Head of caudate nucleus (tissue), 42 donors: Measurements from ENCODE around the gene KIF9.
"Not testable (repeated sequence)": the region's sequence is repeated elsewhere in the genome, so short reads cannot be mapped to it uniquely, and the experiment has no call there.

Experiments used
- DNase-seq, 42 donors: peaks; one replicate each; pipeline versions ENCODE4 v3.0.0 to v3.0.0-alpha.2; 2020 to 2021; ENCODE audit warnings: mixed read lengths in 7 of 42
- intact Hi-C: fragments of 100-400 bp; cut with DNase I; formaldehyde crosslinking; loops from one replicate; pipeline ENCODE4 v1.15.0; 2022

KIF9 gene

DNA sequence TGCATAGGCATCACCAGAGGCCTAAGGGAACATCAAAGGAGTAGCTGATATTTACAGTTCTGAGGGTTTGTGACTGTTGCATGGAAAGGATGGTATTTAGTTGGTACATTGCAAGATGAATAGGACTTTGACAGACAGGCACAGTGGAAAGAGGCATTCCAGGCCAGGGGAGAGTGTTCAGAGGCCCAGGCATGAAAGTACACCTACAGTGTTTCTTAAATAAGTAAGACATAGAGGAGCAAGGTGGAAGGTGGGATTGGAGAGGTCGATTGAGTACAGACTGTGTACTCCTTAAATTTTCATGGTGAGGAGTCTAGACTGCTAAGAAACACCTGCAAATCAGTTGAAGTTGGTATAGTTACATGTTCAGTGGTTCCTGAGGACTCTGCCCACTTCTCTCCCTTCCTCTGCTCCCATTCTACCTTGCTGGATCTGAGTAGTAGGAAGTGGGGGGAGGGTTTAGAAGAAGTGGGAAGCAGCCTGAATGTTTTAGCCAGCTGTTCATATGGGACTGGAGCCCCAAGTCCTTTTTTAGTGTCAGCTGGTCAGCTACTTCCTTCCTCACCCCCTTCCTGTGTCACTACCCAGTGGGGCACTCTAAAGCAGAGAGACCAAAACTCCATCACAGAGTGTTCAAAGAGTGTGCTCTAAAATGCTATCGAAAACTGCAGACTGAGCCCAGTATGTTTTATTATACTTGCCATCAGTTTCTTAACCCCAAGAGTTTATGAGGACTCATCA lies 14.1 kb upstream of the KIF9 start:
- intact Hi-C loops, result no loop called here
- DNase-seq, result peak in 4 of 42 donors; percentile 15 to 36 (median 18)

DNA sequence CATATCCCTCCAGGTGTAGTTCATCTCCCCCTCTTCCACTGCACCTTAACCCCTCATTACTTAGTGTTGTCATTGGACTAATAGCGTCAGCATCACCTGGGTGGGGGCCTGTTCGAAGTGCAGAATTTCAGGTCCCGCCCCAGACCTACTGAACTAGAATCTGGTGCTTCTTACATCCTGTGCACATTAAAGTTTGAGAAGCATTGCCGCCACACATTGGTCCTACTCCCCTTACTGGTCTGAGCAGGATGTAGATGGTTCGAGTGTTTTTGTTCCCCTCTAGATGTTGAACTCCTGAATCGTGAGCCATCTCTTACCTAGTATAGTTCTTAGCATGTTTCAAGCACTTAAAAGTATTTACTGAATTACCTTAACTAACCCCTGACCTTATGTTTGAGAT lies 13.4 kb upstream of the KIF9 start:
- intact Hi-C loops, result no loop called here
- DNase-seq, result peak in 1 of 42 donors; percentile 10

DNA sequence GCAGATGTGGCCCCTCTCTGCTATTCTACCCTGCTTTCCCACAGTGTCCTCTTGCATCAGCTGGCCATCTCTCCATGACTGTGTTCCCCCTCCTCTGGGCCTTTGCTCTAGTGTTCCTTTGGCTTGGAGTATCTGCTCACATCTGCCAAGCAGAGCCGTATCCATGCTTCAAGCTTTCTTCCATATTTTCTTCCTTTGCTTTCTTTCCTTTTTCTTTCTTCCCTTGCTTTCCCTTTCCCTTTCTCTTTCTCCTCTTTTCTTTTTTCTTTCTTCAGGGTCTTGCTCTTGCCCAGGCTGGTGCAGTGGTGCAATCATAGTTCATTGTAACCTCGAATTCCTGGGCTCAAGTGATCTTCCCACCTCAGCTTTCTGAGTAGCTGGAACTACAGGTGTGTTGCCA lies 12.7 kb upstream of the KIF9 start:
- DNase-seq, result peak in 1 of 42 donors; percentile 17
- intact Hi-C loops, result no loop called here

DNA sequence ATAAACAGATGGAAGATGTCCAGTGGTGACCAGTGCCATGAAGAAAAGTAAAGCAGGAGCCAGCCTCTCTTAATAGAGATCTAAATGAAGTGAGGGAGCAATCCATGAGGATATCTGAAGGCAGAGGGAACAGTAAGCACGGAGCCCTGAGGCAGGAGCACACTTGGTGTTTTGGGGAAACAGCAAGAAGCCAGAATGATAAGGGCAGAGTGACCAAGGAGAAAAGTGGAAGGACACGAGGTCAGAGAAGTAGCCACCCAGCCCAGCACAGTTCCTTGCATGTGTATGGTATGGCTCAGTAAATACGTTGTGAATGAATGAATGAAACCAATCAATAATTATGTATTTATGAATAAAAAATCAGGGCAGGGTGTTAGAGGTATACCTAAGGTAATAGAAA lies 11.8 kb upstream of the KIF9 start:
- intact Hi-C loops, result no loop called here
- DNase-seq, result peak in 1 of 42 donors; percentile 28

DNA sequence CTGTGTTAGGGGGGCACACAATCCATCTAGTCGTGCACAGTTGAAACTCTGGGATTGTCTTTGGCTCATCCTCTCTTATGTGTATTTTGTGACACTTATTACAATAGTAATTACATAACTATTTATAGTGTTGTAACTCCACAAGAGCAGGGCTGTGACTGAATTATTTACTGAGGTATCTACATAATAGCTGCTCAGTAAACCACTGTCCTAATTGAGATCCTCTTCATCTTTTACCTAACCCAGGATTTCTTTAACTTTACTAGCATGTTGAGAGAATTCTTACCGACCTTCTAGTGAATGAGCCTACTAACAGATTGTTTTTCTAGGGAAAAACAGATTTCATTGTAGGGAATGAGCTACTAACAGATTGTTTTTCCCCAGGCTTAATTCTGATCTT lies 11.2 kb upstream of the KIF9 start:
- intact Hi-C loops, result no loop called here

DNA sequence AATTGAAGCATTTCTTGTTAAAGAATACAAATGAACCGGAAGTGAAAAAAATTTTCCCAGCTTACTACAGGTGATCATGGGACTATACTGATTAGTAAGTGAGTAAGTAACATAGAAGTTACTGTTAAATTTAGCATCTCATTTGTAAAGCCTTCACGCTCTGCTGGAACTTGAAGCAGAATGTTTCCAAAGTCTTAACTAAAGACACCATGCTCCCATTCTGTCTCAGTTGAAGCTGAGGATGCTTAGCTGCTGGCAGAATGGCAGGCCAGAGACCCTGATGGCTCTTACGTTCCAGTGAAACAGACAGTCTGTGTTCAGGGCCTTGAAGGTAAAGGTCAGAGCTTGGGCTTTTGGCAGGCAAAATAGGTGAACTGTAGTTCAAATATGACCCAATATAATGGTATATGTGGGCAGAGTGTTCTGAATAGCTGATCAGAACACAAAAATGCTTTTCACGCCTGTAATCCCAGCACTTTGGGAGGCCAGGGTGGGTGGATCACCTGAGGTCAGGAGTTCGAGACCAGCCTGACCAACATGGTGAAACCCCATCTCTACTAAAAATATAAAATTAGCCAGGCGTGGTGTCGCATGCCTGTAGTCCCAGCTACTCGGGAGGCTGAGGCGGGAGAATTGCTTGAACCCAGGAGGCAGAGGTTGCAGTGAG lies 9.3 kb upstream of the KIF9 start:
- DNase-seq, intact Hi-C loops: not testable (repeated sequence)

More for the DNA sequence above, 11.2 kb upstream of the KIF9 start:
- no peak for DNase-seq

DNA sequence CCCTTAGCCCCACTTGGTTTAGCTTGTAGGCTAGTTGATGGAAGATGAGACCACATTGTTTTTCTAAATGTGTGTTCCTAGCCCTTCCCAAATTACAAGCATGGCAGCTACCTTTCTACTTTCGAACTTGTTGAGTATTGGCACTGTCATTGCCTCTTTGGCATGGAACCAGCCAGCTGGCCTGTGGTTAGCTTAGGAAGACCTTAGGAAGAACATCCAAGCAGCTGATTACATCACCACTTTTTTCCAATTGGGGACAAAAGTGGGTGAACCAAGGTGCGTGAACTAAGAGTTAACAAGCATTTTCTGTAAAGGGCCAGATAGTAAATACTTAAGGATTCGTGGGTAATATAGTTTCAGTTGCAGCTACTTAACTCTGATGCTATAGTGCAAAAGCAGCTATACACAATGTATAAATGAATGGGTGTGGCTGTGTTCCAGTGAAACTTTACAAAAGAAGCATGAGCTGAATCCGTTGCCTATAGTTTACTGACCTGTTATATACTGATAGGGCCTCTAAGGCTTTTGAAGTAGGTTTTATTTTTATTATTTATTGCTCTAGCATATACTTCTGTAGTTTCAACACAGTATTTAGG lies 8.7 kb upstream of the KIF9 start:
- DNase-seq, result no peak
- intact Hi-C loops, result no loop called here

DNA sequence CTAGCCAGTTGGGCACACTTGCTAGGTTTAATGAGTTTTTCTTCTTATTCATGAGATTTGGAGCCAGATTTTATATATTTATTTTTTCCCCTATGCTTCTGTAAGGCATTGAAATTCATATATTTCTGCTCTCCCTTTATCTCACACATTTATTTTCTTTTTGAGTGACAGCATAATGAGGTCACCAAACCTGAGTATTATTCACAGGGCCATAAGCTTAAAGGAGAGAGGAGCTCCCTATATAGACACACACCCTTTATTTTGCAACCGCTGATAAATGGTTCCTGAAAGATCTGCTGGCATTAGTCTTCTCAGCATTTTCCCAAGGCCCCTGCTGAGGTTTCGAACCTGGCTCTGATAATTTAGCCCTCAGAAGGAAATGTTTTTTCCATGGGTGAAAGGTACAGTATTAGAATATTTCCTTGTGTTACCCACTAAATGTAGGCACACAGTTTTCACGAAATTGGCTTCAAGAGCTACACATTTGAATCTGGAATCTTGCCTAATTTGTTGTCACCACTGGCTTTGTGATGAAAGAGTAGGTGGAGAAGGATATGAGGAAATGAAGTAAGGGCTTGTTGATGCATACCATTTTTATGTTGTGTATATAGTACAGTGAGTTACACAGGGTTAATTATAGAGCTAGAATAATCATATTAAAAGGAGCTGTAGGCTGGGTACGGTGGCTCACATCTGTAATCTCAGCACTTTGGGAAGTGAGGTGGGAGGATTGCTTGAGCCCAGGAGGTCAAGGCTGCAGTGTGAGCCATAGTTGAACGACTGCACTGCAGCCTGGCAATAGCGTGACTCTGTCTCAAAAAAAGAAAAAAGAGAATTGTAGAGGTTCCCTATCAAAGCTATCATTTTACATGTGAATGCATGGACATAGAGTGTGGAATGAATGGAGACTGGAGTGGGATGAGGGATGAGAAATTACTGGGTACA lies 6.6 kb upstream of the KIF9 start:
- DNase-seq, result no peak
- intact Hi-C loops, result loop anchor here (10.0 kb wide), 1 partner anchor 96 kb away; the partner anchor contains the start of gene PTPN23

DNA sequence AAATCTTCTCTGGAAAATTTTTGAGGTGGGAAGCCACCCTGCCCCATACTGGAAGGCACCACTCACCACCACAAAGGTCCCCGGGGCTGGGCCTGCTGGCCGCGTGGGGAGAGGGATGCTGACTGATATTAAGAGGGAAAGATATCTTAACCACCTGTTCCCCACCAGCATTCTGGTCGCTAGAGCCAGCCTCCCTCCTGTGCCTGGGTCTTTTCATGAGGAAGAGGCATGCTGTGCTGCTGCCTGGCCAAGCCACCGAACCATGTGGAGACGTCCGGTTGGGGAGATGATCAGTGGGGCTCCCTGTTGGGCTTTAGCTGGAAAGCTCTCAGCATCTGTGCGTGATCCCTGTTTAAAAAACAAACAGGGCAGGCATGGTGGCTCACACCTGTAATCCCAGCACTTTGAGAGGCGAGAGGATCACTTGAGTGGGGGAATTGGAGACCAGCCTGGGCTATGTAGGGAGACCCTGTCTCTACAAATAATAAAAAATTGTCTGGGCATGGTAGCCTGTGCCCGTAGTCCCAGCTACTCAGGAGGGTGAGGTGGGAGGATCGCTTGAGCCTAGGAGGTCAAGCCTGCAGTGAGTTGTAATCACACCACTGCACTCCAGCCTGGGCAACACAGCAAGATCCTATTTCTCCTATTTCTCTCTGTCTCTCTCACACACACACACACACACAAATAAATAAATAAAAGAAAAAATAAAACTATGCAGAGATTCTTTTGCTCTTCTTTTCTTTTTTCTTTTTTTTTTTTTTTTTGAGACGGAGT lies 1.2 kb upstream of the KIF9 start:
- intact Hi-C loops, result loop anchor here (5.0 to 10.0 kb wide), 2 partner anchors 101 to 121 kb away; partner anchors contain the start of genes PTPN23 and SETD2
- peak in 9 of 42 donors; percentile 5 to 47 (median 17) for DNase-seq

DNA sequence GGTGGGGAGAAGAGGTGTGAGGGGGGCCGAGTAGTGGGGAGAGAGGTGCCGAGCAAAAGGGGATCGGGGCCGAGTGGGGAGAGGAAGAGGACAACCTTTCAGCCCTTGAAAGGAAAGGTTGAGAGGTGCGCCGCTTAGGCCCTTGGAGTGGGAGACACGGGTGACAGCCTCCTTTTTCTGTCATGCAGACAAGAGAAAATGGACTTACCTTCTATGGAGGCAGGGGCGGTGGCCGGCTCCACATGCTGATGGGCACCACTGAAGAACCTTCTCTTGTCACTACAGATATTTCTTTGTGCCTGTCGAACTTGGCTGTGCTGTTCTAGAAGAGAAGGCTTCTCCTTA lies 566 bp upstream of the KIF9 start:
- DNase-seq, result peak in 28 of 42 donors; percentile 10 to 60 (median 30)
- intact Hi-C loops, result loop anchor here (5.0 to 10.0 kb wide), 2 partner anchors 102 to 121 kb away; partner anchors contain the start of genes PTPN23 and SETD2

DNA sequence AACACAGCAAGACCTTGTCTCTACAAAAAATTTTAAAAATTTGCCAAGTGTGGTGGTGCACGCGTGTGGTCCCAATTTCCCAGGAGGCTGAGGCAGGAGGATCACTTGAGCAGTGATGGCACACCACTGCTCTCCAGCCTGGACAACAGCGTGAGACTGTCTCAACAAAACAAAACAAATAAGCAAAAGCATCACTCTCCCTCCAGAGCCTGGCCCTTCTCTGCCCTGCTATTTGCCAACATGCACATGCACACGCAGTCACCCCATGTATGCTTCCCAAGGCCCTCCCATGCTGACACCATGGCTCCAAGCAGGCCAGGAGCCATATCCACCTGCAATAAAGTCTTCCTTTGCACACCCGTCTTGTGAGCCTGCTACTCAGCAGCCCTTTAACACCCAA lies 2.1 kb downstream of the KIF9 start:
- DNase-seq, result no peak
- intact Hi-C loops, result loop anchor here (5.0 to 10.0 kb wide), 2 partner anchors 104 to 118 kb away; partner anchors contain the start of genes PTPN23 and SETD2

DNA sequence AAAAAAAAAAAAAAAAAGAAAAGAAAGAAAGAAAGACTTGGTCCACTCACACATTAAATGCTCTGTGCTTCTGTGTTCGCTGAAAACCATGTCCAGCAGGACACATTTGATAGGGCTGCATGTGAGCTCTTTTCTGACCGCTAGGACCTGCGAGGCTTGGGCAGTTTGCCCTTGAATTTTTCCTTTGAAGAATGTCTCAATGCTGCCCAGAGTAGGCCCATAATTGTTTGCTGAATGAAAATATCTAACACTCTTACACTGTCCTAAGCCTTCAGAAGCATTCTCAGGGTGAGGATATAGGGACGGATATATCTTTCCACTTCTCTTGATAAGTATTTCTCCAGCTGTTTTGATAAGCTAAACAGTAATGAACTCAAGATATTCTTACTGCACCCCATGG lies 6.0 kb downstream of the KIF9 start:
- no peak for DNase-seq
- intact Hi-C loops, result no loop called here

DNA sequence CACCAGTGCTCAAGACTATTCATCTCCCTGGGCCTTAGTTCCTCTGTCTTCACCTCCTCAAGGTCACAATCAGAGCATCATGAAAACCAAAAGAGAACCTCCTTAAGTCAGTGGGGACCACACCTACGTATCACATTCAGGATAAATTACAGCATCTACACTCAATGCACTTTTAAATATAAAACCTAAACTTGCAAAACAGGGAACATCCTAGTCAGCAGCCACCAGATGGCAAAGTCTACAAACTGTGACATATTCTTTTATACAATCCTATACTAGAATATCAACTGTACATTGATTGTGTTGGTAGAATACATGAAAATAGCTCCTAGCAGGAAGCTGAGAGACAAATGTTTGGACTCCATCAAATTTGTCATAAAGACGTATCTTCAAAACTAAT lies 7.9 kb downstream of the KIF9 start:
- intact Hi-C loops, result no loop called here
- DNase-seq, result no peak

DNA sequence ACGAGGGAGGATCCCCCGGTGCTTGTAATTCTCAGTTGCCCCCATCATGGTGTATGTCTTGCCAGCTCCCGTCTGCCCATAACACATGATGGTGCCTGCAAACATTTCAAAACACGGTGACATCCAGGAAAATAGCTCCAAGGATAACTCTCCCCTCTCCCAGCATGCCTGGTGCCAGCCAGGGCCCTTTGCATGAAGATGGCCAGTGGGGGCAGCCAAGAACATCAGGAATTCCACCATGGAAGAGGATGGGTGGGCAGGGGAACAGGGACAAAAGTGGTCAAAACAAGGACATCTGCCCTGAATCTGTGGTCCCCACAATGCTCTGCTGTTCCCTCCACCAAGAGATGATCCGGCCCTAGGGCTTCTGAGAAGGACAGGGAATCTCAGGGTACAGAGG lies 9.0 kb downstream of the KIF9 start:
- intact Hi-C loops, result no loop called here
- DNase-seq, result no peak

DNA sequence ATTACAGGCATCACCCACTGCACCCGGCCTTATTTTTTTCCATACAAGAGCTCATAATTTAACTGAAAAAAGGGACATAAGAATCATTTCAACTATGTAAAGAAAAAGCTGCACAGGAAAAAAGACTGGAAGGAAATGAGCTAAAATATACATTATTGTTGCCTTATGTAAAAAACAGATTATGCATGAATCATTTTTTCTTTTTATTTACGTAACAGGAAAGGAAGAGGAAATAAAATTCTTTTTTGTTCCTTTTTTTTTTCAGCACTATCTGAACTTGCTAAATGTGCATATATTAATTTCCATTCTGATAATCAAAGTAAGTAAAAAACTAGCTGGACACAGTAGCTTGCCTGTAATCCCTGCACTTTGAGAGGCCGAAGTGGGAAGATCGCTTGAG lies 12.1 kb downstream of the KIF9 start:
- no peak for DNase-seq
- intact Hi-C loops, result no loop called here

DNA sequence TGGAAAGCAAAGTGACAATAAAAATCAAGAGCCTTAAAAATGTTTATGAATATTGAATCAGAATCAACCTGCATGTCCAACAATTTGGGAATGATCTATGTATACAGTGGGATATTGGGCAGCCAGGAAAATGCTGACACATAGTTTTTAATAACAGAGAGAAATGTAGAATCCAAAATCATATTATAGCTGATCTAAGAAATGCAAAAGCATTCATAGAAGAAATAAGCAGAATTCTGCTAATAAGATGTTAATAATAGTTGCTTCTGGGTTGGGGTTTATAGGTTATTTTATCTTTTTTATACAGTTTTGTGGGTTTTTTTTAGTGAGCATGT lies 15.1 kb downstream of the KIF9 start:
- intact Hi-C loops, result no loop called here
- DNase-seq, result no peak

DNA sequence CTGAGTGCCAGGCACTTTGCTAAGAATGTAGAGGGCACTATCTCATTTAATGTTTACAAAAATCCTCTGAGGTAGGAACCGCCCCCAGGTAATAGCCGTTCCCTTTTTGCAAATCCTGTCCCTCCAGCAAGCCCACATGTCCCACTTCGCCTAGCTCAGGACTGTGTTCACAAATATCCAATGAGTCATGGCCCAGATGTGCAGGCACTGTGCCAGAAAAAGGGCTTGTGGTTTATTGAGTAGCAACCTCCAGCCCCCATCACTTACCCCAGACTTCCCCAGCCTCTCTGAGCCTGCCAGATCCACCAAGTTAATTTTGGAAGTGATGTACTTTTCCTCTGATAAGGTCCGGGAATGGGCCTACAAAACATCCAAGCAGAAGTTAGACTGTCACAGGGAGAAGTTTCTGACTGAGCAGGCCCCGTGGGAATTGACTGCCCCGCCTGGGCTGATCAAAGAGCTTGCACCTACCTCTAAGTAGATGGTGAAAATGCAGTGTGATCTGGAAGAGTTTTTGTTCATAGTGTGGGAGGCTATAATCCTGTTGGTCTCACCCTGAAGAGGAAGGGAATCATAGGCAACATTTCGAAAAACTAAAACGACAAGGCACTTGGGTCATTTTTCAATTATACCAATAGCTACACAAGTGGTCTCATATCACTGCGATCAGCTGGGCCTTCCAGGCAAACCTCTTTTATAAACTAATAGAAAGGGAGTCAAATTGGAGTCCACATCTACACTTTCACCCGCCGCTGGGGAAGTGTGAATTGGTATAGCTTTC lies 15.7 kb downstream of the KIF9 start:
- intact Hi-C loops, result no loop called here
- peak in 41 of 42 donors; percentile 16 to 87 (median 66) for DNase-seq
